ENCODE measurements around the gene KIF13A. TPM values are rescaled to one million over a fixed set of nuclear protein-coding genes. Genes with fewer than 3 reads are reported as not detected.
A peak's percentile ranks its signal among the peaks of the same experiment; 100 is the strongest.
"Not testable (repeated sequence)": the region's sequence is repeated elsewhere in the genome, so short reads cannot be mapped to it uniquely, and the experiment has no call there.

Gene KIF13A
- total RNA-seq, 1 donor from 2014 or later = 29.0 TPM

GRCh38 chr6:17846762-17847161 is 140.7 kb downstream of the KIF13A start:
- peaks cover 10% of the 10 kb centered on the region for H3K4me1 Mint-ChIP-seq
- H3K27ac ChIP-seq = no peak overlapping the region
- H3K9me3 Mint-ChIP-seq = no peaks in the 10 kb centered on the region
- no peaks in the 10 kb centered on the region for H3K27me3 ChIP-seq
- H3F3A ChIP-seq (ENCODE audit: low read depth) = peaks cover 6% of the 10 kb centered on the region
- H3K36me3 ChIP-seq = no peaks in the 10 kb centered on the region
- H3K9ac ChIP-seq = no peak overlapping the region
- TF ChIP-seq, protein P1, sequence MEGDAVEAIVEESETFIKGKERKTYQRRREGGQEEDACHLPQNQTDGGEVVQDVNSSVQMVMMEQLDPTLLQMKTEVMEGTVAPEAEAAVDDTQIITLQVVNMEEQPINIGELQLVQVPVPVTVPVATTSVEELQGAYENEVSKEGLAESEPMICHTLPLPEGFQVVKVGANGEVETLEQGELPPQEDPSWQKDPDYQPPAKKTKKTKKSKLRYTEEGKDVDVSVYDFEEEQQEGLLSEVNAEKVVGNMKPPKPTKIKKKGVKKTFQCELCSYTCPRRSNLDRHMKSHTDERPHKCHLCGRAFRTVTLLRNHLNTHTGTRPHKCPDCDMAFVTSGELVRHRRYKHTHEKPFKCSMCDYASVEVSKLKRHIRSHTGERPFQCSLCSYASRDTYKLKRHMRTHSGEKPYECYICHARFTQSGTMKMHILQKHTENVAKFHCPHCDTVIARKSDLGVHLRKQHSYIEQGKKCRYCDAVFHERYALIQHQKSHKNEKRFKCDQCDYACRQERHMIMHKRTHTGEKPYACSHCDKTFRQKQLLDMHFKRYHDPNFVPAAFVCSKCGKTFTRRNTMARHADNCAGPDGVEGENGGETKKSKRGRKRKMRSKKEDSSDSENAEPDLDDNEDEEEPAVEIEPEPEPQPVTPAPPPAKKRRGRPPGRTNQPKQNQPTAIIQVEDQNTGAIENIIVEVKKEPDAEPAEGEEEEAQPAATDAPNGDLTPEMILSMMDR (IDR thresholded peaks at IDR 0.05) = no peak
- TF ChIP-seq EZH2phosphoT487 (IDR thresholded peaks at IDR 0.05) = no peak
- no peaks in the 10 kb centered on the region for H4K20me1 ChIP-seq (ENCODE audit: low read depth)
- H3K4me3 Mint-ChIP-seq = no peak overlapping the region
- H2AFZ ChIP-seq (replicated peaks) = no peak overlapping the region
- H3K36me3 Mint-ChIP-seq = peaks cover 14% of the 10 kb centered on the region
- no peak for DNase-seq (ENCODE audit: low spot score)
- no peaks in the 10 kb centered on the region for H3K9me3 ChIP-seq (ENCODE audit: low read depth)
- no peak overlapping the region for H3K4me3 ChIP-seq
- no peaks in the 10 kb centered on the region for H3K79me2 ChIP-seq (ENCODE audit: low read depth)
- peaks cover 8% of the 10 kb centered on the region for H3K4me1 ChIP-seq
- H3K27ac Mint-ChIP-seq = no peak overlapping the region
- no peaks in the 10 kb centered on the region for H3K27me3 Mint-ChIP-seq (ENCODE audit: insufficient read depth, low read depth)
- no peak overlapping the region for H3K4me2 ChIP-seq

GRCh38 chr6:17845598-17845997 is 141.8 kb downstream of the KIF13A start:
- Histone ChIP-seq H3K4me1 (peaks cover 8% of the 10 kb centered on the region), H3K36me3 (no peaks in the 10 kb centered on the region), H3K27me3 (no peaks in the 10 kb centered on the region), H3K9me3 (ENCODE audit: low read depth) (no peaks in the 10 kb centered on the region), H3F3A (ENCODE audit: low read depth) (peaks cover 6% of the 10 kb centered on the region), H4K20me1 (ENCODE audit: low read depth) (no peaks in the 10 kb centered on the region), H3K4me2 (no peak overlapping the region), H3K9ac (no peak overlapping the region), H3K27ac (peak overlapping the region; percentile 51), H2AFZ (replicated peaks) (no peak overlapping the region), H3K4me3 (no peak overlapping the region), H3K79me2 (ENCODE audit: low read depth) (no peaks in the 10 kb centered on the region)
- Mint-ChIP-seq H3K36me3 (peaks cover 14% of the 10 kb centered on the region), H3K27ac (no peak overlapping the region), H3K9me3 (no peaks in the 10 kb centered on the region), H3K4me1 (peaks cover 10% of the 10 kb centered on the region), H3K27me3 (ENCODE audit: insufficient read depth, low read depth) (no peaks in the 10 kb centered on the region), H3K4me3 (no peak overlapping the region)
- DNase-seq (ENCODE audit: low spot score) = peak; percentile 15
- TF ChIP-seq, protein P1 (IDR thresholded peaks at IDR 0.05) = no peak
- TF ChIP-seq EZH2phosphoT487 (IDR thresholded peaks at IDR 0.05) (no peak), EZH2 (IDR thresholded peaks at IDR 0.05) (no peak)

DNA sequence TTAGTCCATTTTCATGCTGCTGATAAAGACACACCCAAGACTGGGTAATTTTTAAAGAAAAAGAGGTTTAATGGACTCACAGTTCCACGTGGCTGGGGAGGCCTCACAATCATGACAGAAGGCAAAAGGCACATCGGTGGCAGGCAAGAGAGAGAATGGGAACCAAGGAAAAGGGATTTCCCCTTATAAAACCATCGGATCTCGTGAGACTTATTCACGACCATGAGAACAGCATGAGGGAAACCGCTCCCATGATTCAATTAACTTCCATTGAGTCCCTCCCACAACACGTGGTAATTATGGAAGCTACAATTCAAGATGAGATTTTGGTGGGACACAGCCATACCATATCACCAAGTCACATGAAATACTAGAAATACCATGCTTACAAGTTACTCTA is 142.5 kb downstream of the KIF13A start:
- H3K27ac Mint-ChIP-seq; H3K4me1 ChIP-seq; DNase-seq (ENCODE audit: low spot score); H3K9me3 ChIP-seq (ENCODE audit: low read depth); H3K27ac ChIP-seq; H3K79me2 ChIP-seq (ENCODE audit: low read depth); H3K36me3 ChIP-seq; H2AFZ ChIP-seq (replicated peaks); H3K4me1 Mint-ChIP-seq; H3K4me2 ChIP-seq; H3K4me3 ChIP-seq; H3K9me3 Mint-ChIP-seq; H3F3A ChIP-seq (ENCODE audit: low read depth); H3K27me3 ChIP-seq; H4K20me1 ChIP-seq (ENCODE audit: low read depth); H3K27me3 Mint-ChIP-seq (ENCODE audit: insufficient read depth, low read depth); H3K4me3 Mint-ChIP-seq; H3K9ac ChIP-seq: not testable (repeated sequence)
- peaks cover 11% of the 10 kb centered on the region for H3K36me3 Mint-ChIP-seq

DNA sequence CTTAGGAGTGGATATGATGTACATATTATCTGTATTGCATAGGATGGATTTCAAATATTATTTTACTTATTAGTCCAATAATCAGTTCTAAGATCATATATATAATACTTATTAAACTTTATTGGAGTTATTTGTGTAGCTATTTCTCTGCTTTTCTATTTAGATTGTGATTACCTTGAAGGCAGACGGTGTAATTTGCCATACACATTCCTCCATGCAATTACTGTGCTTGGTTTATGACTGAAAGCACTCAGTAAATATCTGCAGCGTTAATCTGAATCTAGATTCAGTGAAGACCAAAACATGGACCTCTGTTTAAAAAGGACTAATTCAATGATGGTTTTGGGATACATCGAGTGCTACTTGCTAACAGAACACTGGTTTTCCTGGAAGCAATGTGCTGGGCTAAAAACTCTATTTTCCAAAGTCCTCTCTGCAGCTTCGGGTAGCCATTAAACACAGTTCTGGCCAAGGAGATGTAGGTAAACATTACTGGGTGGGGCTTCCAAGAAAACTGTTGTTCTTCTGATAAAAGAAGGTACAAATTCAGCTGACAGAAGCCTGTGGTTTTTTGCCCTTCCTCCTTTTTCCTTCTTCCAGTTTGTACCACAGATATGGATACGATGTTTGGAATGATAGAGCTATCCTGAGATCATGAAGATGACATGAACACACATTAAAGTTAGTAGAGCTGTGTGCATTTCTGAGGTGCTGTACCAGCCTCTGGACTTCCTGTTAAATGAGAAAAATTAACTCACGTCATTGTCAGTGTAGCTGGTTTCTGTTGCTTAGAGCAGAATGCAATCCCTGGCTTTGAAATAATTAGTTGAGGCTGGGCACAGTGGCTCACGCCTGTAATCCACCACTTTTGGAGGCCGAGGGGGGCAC is 144.3 kb downstream of the KIF13A start:
- Mint-ChIP-seq H3K27me3 (ENCODE audit: insufficient read depth, low read depth) (no peaks in the 10 kb centered on the region), H3K4me3 (no peak overlapping the region), H3K27ac (no peak overlapping the region), H3K9me3 (no peaks in the 10 kb centered on the region), H3K36me3 (peaks cover 9% of the 10 kb centered on the region), H3K4me1 (peaks cover 11% of the 10 kb centered on the region)
- Histone ChIP-seq H3K27me3 (no peaks in the 10 kb centered on the region), H3K4me1 (peaks cover 8% of the 10 kb centered on the region), H3K9ac (no peak overlapping the region), H3K27ac (no peak overlapping the region), H3K79me2 (ENCODE audit: low read depth) (no peaks in the 10 kb centered on the region), H2AFZ (replicated peaks) (no peak overlapping the region), H3K36me3 (no peaks in the 10 kb centered on the region), H3K4me2 (no peak overlapping the region), H3K4me3 (no peak overlapping the region), H3F3A (ENCODE audit: low read depth) (peaks cover 6% of the 10 kb centered on the region), H3K9me3 (ENCODE audit: low read depth) (no peaks in the 10 kb centered on the region), H4K20me1 (ENCODE audit: low read depth) (no peaks in the 10 kb centered on the region)
- DNase-seq (ENCODE audit: low spot score) = no peak
- TF ChIP-seq, protein P1 (IDR thresholded peaks at IDR 0.05) = no peak
- no peak for TF ChIP-seq EZH2 (IDR thresholded peaks at IDR 0.05)
- TF ChIP-seq EZH2phosphoT487 (IDR thresholded peaks at IDR 0.05) = no peak
